Activated T-cell treated with anti-CD3 and anti-CD28 coated beads for 48 hours (primary cell): ENCODE results near the gene TMEM69.
A peak's percentile ranks its signal among the peaks of the same experiment; 100 is the strongest.
"Not testable (repeated sequence)": the region's sequence is repeated elsewhere in the genome, so short reads cannot be mapped to it uniquely, and the experiment has no call there.

Experiments used
- DNase-seq: peaks from one replicate; pipeline ENCODE4 v3.0.0-alpha.2; 2020; ENCODE audit warnings: low read depth

The TMEM69 gene

GRCh38 chr1:45678489-45678888 lies 9.5 kb upstream of the TMEM69 start:
- no peak for DNase-seq

GRCh38 chr1:45679123-45679522 lies 8.9 kb upstream of the TMEM69 start:
- no peak for DNase-seq

- DNase-seq, result no peak
Observed at GRCh38 chr1:45682942-45683341, 5.0 kb upstream of the TMEM69 start.

- DNase-seq, result no peak
Observed at GRCh38 chr1:45684402-45684801, 3.6 kb upstream of the TMEM69 start.

- no peak for DNase-seq
Observed at GRCh38 chr1:45685308-45686014, 2.5 kb upstream of the TMEM69 start.

- peak; percentile 35 for DNase-seq
Observed at GRCh38 chr1:45686015-45686287, 2.0 kb upstream of the TMEM69 start.

GRCh38 chr1:45686288-45687013 lies 1.5 kb upstream of the TMEM69 start, which contains the start of gene GPBP1L1:
GPBP1L1 (minus strand) TSS chr1:45686533; CDS start chr1:45659087, 27,446 bp downstream.
- peak; percentile 97 for DNase-seq

GRCh38 chr1:45687014-45687753 lies 797 bp upstream of the TMEM69 start:
- DNase-seq, result peak; percentile 97

- not testable (repeated sequence) for DNase-seq
Observed at GRCh38 chr1:45693811-45694210, 5.8 kb downstream of the TMEM69 start.

- DNase-seq, result no peak
Observed at GRCh38 chr1:45694823-45695222, 6.8 kb downstream of the TMEM69 start.

- DNase-seq, result no peak
Observed at GRCh38 chr1:45704637-45705036, 16.7 kb downstream of the TMEM69 start.

- DNase-seq, result no peak
Observed at GRCh38 chr1:45713711-45714110, 25.7 kb downstream of the TMEM69 start.

- no peak for DNase-seq
Observed at GRCh38 chr1:45716700-45717099, 28.7 kb downstream of the TMEM69 start.

- DNase-seq, result not testable (repeated sequence)
Observed at GRCh38 chr1:45717386-45717785, 29.4 kb downstream of the TMEM69 start.

- DNase-seq, result no peak
Observed at GRCh38 chr1:45718289-45718688, 30.3 kb downstream of the TMEM69 start.

- no peak for DNase-seq
Observed at GRCh38 chr1:45721207-45721606, 33.2 kb downstream of the TMEM69 start.

- no peak for DNase-seq
Observed at GRCh38 chr1:45722809-45723208, 34.8 kb downstream of the TMEM69 start.

GRCh38 chr1:45723248-45723930 lies 35.4 kb downstream of the TMEM69 start:
- DNase-seq, result no peak

GRCh38 chr1:45726007-45726406 lies 38.0 kb downstream of the TMEM69 start:
- DNase-seq, result not testable (repeated sequence)

GRCh38 chr1:45730075-45730779 lies 42.2 kb downstream of the TMEM69 start:
- no peak for DNase-seq

- DNase-seq, result no peak
Observed at GRCh38 chr1:45730780-45731319, 42.9 kb downstream of the TMEM69 start.

GRCh38 chr1:45739137-45739536 lies 51.2 kb downstream of the TMEM69 start:
- no peak for DNase-seq
